Measurements from ENCODE around the gene RRBP1. TPM values are rescaled to one million over a fixed set of nuclear protein-coding genes. Genes with fewer than 3 reads are reported as not detected.

Gene RRBP1
- total and polyA plus RNA-seq, 2 of the 4 experiments (the other 2 are of a cell fraction) = 90.2 to 136 TPM

DNA sequence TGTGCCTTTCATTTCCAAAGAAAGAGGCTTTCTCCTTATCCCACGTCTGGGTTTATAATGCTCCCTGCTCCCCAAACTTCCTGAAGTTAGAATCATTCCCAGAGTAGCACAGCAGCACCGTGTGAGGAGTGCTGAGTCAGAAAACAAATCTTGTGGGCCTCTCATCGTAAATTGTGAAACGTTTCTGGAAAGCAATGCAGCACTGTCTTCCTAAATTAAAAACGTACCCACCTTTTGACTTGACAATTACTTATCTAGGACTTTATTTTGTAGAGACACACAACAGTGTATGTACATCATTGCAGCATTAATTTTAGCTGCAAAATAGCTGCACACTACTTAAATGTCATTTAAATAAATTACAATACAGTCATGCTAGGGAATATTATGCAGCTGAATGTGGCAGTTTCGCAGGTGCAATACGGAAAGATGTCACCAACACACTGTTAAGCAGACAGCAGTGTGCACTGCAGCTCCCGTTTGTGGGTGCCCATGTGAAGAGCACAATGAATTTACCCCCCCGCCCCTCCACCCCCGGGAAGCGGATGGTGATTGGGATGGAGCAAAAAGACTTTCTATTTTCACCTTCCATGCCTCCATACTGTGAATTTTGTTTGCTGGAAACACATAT, 30.8 kb downstream of the RRBP1 start:
- Histone ChIP-seq H3K9me3 (ENCODE audit: control insufficient read depth, insufficient read depth, low read length) (no peaks in the 10 kb centered on the region), H4K5ac (ENCODE audit: low read depth, low read length) (no peak overlapping the region), H2BK15ac (ENCODE audit: low read depth, low read length) (no peak overlapping the region), H3K36me3 (ENCODE audit: control insufficient read depth, insufficient read depth, low read length) (peaks cover 52% of the 10 kb centered on the region), H2BK120ac (ENCODE audit: low read depth, low read length) (no peak overlapping the region), H3K4me1 (ENCODE audit: control insufficient read depth, insufficient read depth, low read length) (peaks cover 49% of the 10 kb centered on the region), H3K79me1 (ENCODE audit: low read depth in 1 of 2, low read length in 2 of 2) (peaks cover 27 to 96% of the 10 kb centered on the region in 2 experiments), H4K8ac (ENCODE audit: low read depth in 2 of 2, low read length in 2 of 2) (no peak overlapping the region), H3K4ac (ENCODE audit: low read depth, low read length) (no peak overlapping the region), H3K27ac (ENCODE audit: insufficient read depth, low read length) (no peak overlapping the region), H2AK5ac (ENCODE audit: low read depth, low read length) (no peak overlapping the region), H3K9me1 (ENCODE audit: insufficient read depth, low read length) (peaks cover 24% of the 10 kb centered on the region), H3K23ac (ENCODE audit: low read depth, low read length) (no peak overlapping the region; the same call in 1 of the 2 replicates), H2BK5ac (ENCODE audit: low read depth, low read length, poor library complexity, severe bottlenecking) (no peak overlapping the region), H2BK20ac (ENCODE audit: low read depth, low read length) (no peak overlapping the region), H4K91ac (ENCODE audit: insufficient read depth, low read depth, low read length) (no peak overlapping the region), H3K14ac (replicated peaks; ENCODE audit: low read depth, low read length) (no peak overlapping the region; the same call in 1 of the 2 replicates), H2AFZ (replicated peaks; ENCODE audit: low read length, poor library complexity) (no peak overlapping the region), H4K20me1 (ENCODE audit: insufficient read depth, low read length) (peaks cover 99% of the 10 kb centered on the region), H2AK9ac (replicated peaks; ENCODE audit: low read depth, low read length, poor library complexity) (no peak overlapping the region), H3K4me3 (ENCODE audit: insufficient read depth, low read depth, low read length) (no peak overlapping the region), H3K18ac (ENCODE audit: low read depth, low read length) (no peak overlapping the region), H3K27me3 (ENCODE audit: control insufficient read depth, insufficient read depth, low read length) (no peaks in the 10 kb centered on the region), H3K9ac (ENCODE audit: low read depth, low read length) (no peak overlapping the region), H3K56ac (ENCODE audit: extremely low read depth, insufficient read depth, low read length) (no peak overlapping the region), H3K4me2 (ENCODE audit: low read depth, low read length) (no peak overlapping the region)
- POLR2A ChIA-PET (ENCODE audit: unreplicated experiment) = interaction anchor here (0.6 kb wide), 1 partner anchor 18 kb away, joined by 3 read pairs; no protein-coding TSS in a partner anchor
- peak; percentile 46 for ATAC-seq (ENCODE audit: low read depth)
- no TSS peak for BruUV-seq (replicated peaks)
- CTCF ChIA-PET = no interaction called here
- in situ Hi-C loops (cut with MboI; ENCODE audit: low sequenced_read_pairs) (no loop called here), dilution Hi-C loops (cut with HindIII; ENCODE audit: low sequenced_read_pairs, unreplicated experiment) (no loop called here), intact Hi-C loops (cut with micrococcal nuclease) (loop anchor here (5.0 kb wide), 1 partner anchor 286 kb away; no protein-coding TSS in a partner anchor)
- no peak for TF ChIP-seq POLR2A (IDR thresholded peaks at IDR 0.05; ENCODE audit: low read depth, low read length)
- TF ChIP-seq NFE2L2 (IDR thresholded peaks at IDR 0.05; ENCODE audit: low read depth, low read length) = peak; percentile 64
- no peak for TF ChIP-seq FOS (IDR thresholded peaks at IDR 0.05; ENCODE audit: low read depth, low read length)
- TF ChIP-seq MAZ (IDR thresholded peaks at IDR 0.05; ENCODE audit: borderline replicate concordance, low read depth, low read length) = no peak
- peak; percentile 68 for TF ChIP-seq CEBPB (IDR thresholded peaks at IDR 0.05; ENCODE audit: low read depth, low read length)
- TF ChIP-seq, protein P1, sequence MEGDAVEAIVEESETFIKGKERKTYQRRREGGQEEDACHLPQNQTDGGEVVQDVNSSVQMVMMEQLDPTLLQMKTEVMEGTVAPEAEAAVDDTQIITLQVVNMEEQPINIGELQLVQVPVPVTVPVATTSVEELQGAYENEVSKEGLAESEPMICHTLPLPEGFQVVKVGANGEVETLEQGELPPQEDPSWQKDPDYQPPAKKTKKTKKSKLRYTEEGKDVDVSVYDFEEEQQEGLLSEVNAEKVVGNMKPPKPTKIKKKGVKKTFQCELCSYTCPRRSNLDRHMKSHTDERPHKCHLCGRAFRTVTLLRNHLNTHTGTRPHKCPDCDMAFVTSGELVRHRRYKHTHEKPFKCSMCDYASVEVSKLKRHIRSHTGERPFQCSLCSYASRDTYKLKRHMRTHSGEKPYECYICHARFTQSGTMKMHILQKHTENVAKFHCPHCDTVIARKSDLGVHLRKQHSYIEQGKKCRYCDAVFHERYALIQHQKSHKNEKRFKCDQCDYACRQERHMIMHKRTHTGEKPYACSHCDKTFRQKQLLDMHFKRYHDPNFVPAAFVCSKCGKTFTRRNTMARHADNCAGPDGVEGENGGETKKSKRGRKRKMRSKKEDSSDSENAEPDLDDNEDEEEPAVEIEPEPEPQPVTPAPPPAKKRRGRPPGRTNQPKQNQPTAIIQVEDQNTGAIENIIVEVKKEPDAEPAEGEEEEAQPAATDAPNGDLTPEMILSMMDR (conservative IDR thresholded peaks at IDR 0.05; ENCODE audit: low read depth, low read length) = no peak
- TF ChIP-seq MAFK (IDR thresholded peaks at IDR 0.05; ENCODE audit: low read depth, low read length) = peak; percentile 80
- TF ChIP-seq, protein P2, sequence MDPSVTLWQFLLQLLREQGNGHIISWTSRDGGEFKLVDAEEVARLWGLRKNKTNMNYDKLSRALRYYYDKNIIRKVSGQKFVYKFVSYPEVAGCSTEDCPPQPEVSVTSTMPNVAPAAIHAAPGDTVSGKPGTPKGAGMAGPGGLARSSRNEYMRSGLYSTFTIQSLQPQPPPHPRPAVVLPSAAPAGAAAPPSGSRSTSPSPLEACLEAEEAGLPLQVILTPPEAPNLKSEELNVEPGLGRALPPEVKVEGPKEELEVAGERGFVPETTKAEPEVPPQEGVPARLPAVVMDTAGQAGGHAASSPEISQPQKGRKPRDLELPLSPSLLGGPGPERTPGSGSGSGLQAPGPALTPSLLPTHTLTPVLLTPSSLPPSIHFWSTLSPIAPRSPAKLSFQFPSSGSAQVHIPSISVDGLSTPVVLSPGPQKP (IDR thresholded peaks at IDR 0.05; ENCODE audit: borderline replicate concordance, low read depth, low read length) = no peak
- TF ChIP-seq RFX5 (IDR thresholded peaks at IDR 0.05; ENCODE audit: low read depth, low read length) = no peak
- peak; percentile 59 for DNase-seq
- WGBS, 2 experiments (ENCODE audit: extremely low coverage in 2 of 2, insufficient read length in 1 of 2) = 40% methylated on average over 1 of the region's 11 CpGs; no CpG with 5 or more reads in 1 of the 2 experiments
